Renal cortex interstitium (tissue), 11 donors: ENCODE results near the gene PTPRU. TPM values are rescaled to one million over a fixed set of nuclear protein-coding genes. Genes with fewer than 3 reads are reported as not detected.
A peak's percentile ranks its signal among the peaks of the same experiment; 100 is the strongest.
"Not testable (repeated sequence)": the region's sequence is repeated elsewhere in the genome, so short reads cannot be mapped to it uniquely, and the experiment has no call there.

Experiments used
- DNase-seq, 11 donors: peaks; one replicate each; pipeline ENCODE4 v3.0.0-alpha.2; 2013; ENCODE audit warnings: low read depth in 9 of 11, low spot score in 4 of 11; ENCODE audit errors: extremely low read depth in 1 of 11
- polyA plus RNA-seq, 3 donors: library from polyadenylated mRNA; unstranded; fragments of 120-200 nt; gene quantifications; one replicate each; pipeline ENCODE4 v1.2.1, GENCODE V29; 2013; ENCODE audit not compliant: insufficient read length in 3 of 3

Gene PTPRU
- polyA plus RNA-seq, 3 donors: 11.9 to 19.4 (median 15.4) TPM

- DNase-seq: no peak
Measured at GRCh38 chr1:29211086-29212030, 25.0 kb upstream of the PTPRU start.

- DNase-seq: no peak
Measured at GRCh38 chr1:29213055-29213454, 23.3 kb upstream of the PTPRU start.

GRCh38 chr1:29217633-29218032 lies 18.7 kb upstream of the PTPRU start:
- DNase-seq: no peak

- DNase-seq: no peak
Measured at GRCh38 chr1:29218223-29218622, 18.1 kb upstream of the PTPRU start.

- no peak for DNase-seq
Measured at GRCh38 chr1:29221296-29221695, 15.0 kb upstream of the PTPRU start.

DNA sequence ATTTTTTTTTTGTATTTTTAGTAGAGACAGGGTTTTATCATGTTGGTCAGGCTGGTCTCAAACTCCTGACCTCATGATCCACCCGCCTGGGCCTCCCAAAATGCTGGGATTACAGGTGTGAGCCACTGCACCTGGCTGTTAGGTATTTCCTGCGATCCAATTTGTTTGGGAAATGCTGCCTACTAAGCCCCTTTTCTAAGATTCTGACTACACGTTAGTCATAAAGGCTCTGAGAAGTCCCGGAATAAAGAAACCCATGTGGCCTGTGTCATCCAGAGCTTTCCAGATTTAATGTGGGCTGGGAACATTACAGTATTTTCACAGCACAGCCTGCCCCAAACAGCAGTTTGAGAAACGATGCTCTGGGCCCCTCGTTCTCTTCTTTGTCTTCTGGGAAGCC lies 14.1 kb upstream of the PTPRU start:
- not testable (repeated sequence) for DNase-seq

- no peak for DNase-seq
Measured at GRCh38 chr1:29222686-29223085, 13.6 kb upstream of the PTPRU start.

- DNase-seq: no peak
Measured at GRCh38 chr1:29223521-29223920, 12.8 kb upstream of the PTPRU start.

GRCh38 chr1:29224356-29224837 lies 11.9 kb upstream of the PTPRU start:
- DNase-seq: no peak

DNA sequence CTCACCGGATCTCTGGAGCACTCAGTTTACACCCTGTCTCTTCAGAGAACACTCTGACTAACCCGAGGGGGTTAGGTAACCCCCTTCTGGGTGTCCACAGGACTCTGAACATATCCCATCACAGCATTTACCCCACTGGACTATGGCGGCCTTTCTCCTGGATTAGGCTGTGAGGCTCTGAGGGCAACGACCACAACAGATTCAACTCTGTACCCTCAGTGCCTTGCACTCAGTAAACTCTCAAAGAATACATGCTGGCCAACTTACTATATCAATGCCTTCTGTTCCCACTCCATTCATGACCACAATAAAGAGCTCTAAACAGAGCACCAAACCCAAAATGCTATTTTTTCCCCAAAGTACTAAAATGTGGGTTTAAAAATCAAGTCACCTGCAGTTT lies 11.0 kb upstream of the PTPRU start:
- DNase-seq: no peak

GRCh38 chr1:29227511-29227910 lies 8.8 kb upstream of the PTPRU start:
- DNase-seq: no peak

GRCh38 chr1:29230204-29230552 lies 6.1 kb upstream of the PTPRU start:
- no peak for DNase-seq

- DNase-seq: peak; percentile 80 to 91 (median 89)
Measured at GRCh38 chr1:29230553-29231378, 5.6 kb upstream of the PTPRU start, which contains the start of gene MECR. Gene MECR, minus strand, starts transcription at chr1:29230934. Its CDS starts 28 bp downstream, at chr1:29230906.

DNA sequence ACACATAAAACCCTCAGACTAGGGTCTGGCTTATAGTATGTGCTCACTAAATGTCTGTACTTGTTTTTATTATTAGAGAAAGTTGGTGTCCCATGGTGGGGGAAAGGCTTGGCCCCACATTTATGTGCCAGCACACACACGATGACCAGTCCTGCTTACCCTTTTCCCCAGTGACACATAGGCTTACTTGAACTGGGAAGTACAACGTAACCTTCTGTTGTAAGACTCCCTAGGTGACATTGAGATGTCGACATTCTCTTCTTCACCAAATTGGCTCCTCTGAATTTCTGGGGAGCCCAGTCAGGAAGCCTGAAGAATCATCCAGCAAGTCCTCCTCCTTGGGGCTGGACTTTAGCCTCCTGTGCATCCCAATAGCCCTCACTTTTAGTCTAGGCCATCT lies 3.9 kb upstream of the PTPRU start:
- DNase-seq: no peak

- no peak for DNase-seq
Measured at GRCh38 chr1:29233693-29234092, 2.6 kb upstream of the PTPRU start.

DNA sequence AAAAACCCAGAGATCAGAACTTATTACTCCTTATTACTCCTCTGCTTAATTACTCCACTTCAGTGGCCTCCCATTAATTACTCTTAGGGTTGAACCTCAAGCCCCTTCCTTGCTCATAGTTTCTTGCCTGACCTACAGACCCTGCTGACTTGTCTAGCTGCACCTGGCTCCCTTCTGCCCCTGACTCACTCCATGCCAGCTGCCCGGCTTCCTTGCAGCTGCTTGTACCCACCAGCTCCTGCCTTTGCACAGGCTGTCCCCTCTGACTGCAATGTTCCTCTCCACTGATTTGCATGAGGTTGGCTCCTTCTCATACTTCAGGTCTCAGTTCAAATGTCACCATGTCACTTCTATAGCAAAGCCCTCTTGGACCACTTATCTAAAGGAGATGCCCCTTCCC lies 1.9 kb upstream of the PTPRU start:
- DNase-seq: no peak

- not testable (repeated sequence) for DNase-seq
Measured at GRCh38 chr1:29234881-29235280, 1.4 kb upstream of the PTPRU start.

DNA sequence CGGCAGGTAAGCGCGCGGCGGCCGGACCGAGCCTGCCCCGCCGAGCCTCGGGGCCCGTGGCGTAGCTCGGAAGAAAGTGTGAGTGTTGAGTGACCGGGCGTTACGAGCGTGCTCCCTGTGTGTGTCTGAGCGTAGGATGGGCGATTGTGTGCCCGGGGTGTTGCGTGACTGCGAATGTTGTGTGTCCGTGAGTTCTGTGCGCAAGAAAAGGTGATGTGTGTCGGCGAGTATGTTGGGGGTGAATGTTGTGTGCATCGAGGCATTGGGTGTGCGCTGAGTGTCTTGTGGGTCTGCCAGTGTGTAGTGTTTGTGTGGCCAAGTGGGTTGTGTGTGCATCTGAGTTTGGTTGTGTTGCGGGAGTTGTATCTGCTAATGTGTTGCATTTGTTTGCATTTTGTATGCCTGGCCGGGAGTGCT lies 398 bp downstream of the PTPRU start:
- DNase-seq: no peak

GRCh38 chr1:29237129-29237821 lies 953 bp downstream of the PTPRU start:
- DNase-seq: peak in 4 of 11 donors; percentile 36 to 53 (median 51)
